HG02571 (cell line): ENCODE data around the gene PBX3.

Experiments
- ATAC-seq: cut with Tn5 transposase; IDR thresholded peaks from one replicate; pipeline ENCODE4 v1.9.1; 2021; ENCODE audit warnings: mild to moderate bottlenecking, moderate library complexity; ENCODE audit not compliant: unreplicated experiment

Gene PBX3

DNA sequence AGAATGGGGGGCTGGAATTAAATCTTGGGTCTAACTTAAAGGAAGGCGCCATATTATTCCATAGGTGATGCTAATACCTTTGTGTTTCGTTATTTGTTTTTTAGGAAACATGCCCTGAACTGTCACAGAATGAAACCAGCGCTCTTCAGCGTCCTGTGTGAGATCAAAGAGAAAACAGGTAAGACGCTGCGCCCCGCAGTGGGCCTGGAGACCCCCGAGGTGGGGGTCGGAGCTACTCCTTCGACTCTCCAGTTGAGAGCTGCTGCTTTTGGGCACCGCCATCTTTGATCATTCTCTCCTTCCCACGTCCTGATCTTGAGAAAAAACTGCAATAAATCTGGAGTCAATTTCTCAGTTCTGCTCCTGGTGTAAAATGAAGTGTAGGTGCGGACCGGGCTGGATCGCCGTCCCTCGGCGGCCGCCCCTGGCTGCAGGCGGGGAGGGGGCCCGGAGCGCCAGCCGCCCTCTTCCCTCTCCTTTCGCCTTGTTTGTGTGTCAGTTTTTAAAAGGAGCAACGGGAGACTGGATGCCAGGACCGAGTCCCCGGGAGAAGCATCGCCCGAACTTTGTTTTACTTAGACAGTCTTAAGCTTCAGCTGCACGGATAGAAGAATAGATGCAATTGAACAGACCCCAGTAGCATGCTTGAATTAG lies 1.4 kb downstream of the PBX3 start:
- ATAC-seq = no peak

DNA sequence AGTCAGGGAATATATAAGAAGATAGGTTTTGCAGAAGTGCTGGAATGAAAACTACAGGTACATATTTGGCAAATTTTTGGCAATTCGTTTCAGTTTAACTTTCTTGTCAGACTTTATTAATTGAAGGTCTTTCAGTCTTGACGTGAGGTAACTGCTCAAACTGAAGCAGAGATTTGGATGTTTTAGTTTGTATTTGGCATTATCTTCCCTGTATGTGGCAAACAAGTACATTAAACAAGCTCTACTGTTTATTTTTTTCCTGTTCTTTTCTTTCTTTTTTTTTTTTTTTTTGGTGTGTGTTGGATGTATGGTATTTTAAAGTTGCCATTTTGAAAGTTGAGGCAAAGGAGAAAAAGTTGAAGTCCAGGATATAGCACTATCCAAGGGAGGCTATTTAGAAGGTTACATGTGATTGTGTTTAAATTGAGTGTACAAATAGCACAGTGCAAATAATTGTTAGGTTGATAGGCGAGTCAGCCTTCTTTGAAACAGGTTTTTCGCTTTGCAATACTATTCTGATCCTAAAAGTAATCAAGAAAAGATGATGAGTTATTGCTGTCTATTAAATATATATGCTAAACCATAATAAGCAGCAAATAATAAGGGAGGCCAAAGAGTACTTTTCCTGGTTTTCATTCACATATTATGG lies 2.2 kb downstream of the PBX3 start:
- no peak for ATAC-seq

DNA sequence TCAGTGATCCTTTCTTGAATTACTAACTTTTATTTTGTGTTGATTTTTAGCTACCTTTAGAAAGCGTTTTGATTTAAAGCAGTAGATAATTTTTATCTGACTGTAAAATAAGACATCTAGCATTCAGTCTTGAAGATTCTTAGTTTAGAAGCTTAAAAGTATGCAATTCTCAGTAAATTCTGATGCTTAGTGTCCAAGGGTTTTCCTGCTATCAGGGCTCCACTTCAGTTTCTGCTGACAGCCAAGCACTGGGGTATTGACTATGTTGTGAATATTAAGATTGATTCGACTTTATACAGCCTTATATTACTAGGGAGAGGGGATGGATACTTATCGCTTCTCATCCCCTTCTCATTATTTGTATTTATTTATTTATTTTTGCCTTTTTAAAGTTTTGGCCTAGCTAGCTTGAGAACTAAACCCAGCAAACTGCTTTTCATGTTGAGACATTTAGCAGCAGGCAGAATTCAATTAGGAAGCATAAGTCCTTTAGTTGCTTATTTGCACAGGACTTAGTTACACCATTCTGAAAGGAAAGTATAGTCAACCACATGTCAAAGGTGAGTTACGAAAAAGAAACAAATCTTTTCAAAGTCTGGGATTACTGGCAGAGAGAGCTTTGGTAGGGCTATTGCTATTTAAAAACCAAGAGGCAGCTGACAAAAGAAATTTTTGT lies 2.9 kb downstream of the PBX3 start:
- no peak for ATAC-seq

DNA sequence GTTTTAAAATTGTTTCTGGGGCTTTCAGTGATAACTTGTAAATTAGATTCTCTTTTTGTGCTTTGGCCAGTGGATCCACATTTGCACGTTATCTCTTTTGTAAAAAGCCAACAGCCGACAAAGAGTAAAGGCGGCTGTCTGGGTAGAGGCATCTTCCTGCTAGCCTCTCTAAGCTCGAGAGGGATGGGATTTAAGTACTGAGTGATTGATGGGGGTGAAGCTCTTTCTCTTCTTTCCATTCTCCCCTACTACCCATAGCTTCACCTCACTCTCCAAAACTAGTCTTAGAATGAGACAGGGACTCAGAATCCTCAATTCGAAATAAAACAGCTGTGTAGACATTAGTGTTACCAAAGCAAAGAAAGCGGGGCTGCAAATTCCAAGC lies 3.4 kb downstream of the PBX3 start:
- no peak for ATAC-seq

DNA sequence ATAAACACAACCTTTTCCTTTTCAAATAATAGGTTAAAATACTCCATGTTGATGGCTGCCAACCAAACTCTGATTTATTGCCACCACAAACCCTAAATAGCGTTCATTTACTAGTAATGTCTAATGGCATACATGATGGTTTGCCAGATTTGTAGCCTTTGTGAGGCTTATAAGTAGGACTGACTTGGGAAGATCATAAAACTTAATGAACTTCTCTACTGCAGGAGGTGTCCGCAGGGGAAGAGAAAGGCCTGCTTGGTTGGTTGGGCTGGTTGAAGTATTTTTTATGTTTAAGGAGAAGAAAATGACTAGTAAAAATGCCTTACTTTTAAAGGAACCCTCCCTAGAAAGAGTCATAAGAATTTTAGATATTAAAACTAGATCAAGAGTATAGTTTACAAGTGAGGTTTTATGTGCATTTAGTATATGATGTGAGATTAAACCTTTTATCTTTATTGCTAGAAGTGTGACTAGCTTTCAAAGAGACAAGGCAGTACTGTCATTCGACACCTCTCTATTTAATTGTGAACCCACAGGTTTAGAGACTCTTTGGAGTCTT lies 5.0 kb downstream of the PBX3 start:
- no peak for ATAC-seq

DNA sequence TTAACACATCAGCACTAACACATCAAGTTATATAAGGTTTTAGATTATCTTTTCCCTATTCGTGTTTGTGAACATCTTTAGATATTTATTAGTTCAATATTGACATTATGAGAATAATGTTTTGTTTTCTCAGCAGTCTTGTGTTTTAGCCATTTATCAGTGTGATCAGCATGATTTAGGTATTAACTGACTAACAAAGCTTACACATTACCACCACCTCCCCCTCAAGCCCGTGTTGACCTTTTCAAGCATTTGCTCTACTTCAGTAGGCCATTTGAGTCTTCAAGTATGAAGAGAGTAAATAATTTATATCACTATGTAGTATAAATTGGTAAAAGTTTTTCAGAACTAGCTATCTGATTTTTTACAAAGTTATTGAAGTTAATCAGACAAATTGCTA lies 6.9 kb downstream of the PBX3 start:
- no peak for ATAC-seq

DNA sequence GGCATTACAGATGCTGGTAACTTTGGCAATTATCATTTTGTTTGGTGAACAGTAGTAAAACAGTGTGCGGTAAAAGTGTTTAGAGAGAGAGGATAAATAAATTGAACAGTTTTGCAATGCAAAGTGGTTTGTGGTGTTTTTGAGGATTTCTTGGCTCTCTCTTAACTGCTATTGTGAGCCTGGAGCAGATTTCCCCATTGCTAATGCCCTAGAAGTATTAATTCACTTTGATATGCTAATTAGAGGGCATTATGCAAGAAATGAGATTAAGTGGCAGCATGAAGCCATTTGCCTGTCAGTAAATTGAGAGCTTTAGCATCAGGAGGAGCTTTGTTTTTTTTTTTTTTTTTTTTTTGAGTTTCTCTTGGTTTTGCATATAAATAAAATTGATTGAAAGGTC lies 8.2 kb downstream of the PBX3 start:
- ATAC-seq = no peak

DNA sequence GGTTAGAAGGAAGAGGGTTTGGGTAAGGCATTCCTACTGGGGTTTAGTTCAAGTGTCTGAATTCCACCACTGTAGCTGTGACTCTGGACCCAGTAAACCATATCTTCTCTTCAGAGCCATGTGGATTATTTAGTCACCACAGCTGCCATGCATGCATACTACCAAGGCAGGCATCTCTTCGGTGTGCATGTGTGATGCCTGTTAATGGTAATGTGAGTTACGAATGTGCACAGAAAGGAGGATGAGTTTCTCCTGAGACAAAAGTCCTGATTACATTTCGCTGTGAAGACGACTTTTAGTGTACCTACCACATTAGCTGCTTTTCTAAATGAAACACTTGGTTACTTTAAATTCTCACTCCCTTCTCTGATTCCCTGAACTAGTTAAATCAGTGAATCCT lies 9.3 kb downstream of the PBX3 start:
- no peak for ATAC-seq

DNA sequence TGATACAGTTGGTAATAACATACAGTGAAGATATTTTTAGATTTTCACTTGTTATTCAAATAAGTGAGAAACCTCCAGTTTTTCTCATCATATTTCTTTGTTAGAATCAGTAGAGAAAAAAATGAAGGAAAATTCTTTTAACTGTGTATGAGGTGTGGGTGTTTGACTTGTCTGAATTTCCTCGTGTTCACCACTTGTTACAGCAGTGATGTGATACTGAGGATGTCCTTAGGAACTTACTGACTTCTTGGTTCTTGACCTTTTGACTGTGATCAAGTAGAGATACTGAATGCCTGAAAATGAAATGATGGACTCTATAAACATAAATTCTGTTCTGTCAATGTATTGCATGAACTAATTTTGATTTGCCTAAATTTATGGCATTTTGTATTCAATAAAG lies 10.7 kb downstream of the PBX3 start:
- no peak for ATAC-seq

DNA sequence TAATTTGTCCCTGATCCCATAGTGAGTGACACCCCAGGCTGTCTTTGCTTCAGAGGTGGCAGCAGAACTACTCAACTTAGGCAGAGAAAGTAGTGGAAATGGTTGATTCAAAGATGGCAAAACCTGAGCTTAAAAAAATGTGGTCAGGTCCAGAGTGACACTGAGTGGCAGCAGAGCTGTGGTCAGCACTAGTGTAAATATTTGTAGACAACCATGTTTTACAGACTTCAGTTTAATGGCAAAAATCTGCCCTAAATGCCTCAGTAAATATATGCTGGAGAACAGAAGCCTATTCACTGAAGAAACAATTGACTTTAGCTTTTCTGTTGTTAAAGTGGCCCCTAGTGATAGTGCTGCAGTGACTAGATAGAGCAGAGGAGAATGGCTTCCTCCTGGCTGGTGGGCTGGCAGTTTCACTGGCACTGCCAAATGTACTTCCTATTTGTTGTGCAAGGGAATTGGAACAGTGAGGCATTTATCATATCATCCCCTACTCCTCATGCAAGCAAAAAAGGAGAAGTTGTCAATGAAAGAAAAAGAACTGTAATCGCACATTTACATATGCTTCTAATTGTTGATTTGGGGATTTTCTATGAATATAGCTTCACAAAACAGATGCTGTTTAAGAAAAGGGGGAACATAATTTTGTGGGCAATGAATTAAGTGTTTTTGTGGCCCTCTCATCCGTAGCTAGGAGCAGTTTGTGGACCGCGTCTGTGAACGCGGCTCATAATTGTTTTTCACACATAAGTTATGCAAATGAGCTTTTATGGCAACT lies 12.0 kb downstream of the PBX3 start:
- no peak for ATAC-seq

DNA sequence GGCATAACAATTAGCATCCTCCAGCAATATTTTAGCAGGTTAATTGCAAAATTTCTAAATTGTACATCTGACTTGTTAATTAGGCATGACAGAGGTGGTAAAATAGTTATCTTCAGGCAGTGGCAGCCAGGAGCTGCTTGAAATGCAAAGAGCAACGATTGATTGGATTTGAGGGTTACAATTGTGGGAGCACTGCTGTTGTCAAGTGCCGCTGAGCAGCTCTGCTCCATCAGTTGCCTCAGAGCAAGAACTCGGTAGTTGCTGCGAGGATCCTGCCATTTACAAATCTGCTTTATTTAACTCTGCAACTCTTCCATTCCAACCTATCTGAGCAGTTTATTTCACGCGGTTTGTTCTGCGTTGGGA lies 12.6 kb downstream of the PBX3 start:
- no peak for ATAC-seq

DNA sequence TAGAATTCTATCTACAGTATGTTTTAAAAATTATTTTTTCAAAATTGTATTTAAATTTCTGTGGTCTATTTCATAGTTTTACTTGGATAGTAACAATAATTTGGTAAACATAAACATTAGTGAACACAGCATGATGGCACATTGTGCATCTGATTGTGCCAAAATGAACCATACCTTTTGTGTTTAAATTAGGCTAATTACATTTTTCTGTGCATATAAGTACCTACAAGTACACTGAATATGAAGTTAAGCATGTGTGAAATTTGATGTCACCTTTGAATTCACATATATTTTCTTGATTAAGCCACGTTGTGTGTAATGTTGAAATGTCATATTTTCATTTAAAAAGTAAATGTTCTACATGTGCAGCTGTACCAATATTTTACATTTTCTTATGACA lies 13.4 kb downstream of the PBX3 start:
- no peak for ATAC-seq

DNA sequence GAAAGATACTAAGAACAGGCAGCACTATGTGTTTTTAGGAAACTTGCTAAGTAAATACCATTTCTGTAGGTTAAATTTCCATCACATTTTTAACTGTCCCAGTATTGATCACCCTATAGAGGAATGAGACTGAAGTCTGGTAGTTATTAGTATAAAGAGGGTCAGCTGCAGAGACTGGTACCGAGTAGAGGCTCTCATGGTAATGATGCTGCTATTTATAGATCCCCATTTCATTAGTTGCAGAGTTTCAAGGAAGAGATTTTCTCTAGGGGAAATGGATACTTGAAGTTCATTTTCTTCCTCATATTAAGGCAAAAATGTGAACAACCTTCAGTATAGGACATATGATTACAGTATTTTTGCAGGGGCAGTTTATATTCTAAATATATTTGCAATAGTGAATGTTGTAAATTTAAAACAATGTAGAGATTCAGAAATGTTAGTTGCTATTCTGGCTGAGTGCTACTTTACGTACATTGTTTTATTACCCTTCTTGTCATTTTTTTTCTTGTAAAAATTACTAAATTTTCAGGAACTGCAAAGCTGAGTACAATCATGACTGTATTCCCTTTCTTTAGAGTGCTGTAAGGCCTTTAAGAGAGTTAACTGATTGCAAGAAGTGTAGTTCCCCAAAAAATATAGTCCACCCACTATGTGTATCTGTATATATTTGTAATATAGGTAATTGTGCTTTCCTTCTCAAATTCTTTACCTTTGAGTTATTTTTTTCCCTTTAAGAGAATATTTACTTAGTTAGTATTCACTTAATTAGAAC lies 14.7 kb downstream of the PBX3 start:
- no peak for ATAC-seq

DNA sequence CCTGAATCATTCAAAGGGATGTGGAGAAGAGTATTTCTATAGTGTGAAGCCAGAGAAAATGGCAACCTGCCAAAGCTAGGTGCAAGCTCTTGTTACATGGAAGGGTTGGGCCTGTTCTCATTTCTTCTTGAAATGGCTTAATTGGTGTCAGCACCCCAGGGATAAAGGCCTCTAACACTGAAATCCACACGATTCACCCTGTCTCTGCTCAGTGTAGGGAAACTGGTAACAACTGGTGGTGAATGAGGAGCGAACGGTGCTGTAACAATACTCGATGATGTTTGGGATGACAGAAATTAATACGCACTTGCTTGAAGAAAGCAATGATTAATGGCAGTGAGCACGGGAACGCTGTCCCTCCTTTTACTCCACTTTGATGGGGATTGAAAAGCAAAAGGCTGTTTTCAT lies 16.2 kb downstream of the PBX3 start:
- no peak for ATAC-seq

DNA sequence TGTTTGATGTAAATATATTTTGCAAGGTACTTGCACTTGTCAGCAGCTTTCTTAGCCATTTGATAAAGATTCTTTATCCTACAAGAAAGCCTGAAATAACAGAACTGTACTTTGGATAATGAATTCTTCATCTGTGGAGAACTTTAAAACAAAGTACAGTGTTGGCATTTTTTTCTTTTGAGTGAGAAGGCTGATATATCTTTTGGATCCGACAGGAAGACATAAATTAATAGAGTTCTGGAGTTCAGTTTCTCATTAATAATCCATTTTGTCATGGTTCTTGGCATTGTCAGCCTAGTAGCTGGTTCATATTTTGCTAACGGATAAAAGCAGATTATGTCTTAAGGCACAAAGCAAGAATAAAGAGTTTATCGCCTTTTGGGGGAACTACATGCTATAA lies 17.0 kb downstream of the PBX3 start:
- no peak for ATAC-seq

DNA sequence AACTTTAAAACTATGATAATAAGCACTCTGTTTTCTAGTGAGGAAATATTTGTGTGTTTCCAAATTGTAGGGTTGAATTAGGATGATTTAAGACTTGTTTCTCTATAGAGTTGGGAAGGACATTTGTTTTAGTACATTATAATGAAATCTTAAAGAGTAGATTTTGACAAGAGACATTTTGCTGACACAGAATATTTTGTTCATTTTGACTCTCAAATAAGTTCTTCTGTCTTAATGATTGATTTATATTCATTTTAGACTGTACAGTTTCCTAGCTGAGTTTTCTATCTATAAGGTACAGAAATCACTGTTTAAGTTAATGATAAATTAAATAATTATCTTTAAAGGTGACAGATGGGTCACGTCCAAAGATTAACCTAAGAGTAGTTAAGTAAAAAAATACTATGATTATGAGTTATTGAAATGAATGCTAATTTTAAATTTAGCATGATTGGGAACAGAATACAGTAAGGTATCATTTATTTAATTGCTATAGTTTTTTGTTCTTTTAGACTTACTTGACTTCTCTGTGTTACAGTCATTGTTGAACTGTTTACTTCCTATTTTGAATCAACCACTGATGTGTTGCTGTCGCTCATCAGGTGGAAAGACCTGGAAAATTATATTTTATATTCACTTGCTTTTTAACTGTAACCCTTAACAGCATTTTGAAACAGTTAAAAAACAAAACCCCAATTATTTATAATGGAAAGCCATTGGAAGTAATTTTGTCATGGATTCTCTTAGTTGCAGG lies 19.5 kb downstream of the PBX3 start:
- ATAC-seq = no peak

DNA sequence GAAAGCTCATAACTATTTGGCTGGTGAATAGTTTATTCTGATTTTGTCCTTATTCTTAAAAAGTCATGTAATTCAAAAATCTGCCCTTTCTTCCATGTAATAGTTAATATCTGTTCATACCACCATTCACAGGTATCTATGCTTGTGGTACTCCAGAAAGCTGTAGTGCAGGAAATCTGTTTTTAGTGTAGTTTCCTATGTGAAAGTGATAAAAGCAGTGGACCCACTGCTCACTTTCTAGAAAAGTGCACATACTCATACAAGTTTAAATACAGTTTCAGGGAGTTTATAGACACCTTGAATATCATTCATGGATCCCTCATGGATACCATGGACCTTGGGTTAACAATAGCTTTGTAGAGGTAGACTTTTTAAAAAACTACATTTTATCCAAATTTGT lies 20.2 kb downstream of the PBX3 start:
- no peak for ATAC-seq

DNA sequence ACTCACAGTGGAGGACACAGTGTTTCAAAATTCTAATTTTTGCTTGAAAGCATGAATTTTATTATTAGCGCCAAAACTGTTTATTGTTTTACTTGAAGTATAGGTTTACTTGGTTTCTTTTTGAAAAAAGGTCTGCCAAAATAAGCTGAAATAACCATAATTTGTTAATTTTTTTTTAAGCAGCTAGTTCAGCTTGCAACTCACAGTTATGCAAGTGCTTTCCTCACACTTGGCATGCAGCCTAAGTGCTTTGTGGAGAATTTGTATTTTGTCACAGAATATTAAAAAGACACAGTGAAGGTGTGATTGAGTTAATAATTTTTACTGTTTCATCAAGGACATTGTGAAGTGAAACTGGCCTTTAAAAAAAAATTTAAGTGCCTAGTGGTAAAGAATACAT lies 21.6 kb downstream of the PBX3 start:
- ATAC-seq = no peak

DNA sequence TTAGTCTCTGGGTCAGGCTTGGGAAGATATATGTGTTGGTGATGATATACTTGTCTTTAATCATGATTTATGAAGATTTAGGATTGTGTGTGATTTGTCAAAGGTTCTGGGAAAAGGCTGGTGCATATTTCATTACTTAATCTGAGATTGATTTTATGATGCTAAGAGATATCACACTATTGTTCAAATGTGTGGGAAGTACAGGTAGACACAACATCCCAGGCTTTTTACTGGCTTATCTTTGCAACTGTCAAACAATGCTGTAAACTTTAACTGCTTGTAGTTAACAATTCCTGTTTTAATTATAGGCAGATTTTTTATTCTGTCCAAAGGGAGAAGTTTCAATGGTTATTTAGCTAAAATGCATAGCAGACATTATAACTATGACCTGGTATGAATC lies 23.9 kb downstream of the PBX3 start:
- ATAC-seq = no peak

DNA sequence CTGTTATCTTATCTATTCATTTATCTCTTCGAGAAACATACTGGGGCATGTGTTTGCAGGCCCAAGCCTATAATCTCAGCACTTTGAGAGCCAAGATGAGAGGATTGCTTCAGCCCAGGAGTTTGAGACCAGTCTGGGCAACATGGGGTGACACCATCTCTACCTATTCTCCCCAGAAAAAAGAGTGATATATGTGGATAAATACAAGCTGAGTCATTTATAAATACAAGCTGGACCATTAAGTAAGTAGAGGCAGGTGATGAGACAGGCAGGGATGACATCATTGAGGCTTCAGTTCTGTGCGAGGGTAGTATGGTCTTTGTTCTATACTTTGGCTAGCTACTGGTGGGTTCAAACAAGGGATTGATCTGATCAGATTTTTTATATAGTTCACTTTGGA lies 25.6 kb downstream of the PBX3 start:
- no peak for ATAC-seq
